GM18499 (cell line): ENCODE data around the gene FOXI2.

Experiments
- ATAC-seq: cut with Tn5 transposase; IDR thresholded peaks from one replicate; pipeline ENCODE4 v1.9.1; 2021; ENCODE audit warnings: moderate number of reproducible peaks; ENCODE audit not compliant: insufficient read depth, unreplicated experiment

The FOXI2 gene

GRCh38 chr10:127736915-127737562 is at the start of gene FOXI2:
TSS of gene FOXI2 (plus strand) at chr10:127737185. CDS start at chr10:127737274, 89 bp downstream.
- ATAC-seq: no peak

GRCh38 chr10:127687548-127687947 is 49.4 kb upstream of the FOXI2 start:
- no peak for ATAC-seq

GRCh38 chr10:127690176-127690835 is 46.7 kb upstream of the FOXI2 start:
- ATAC-seq: no peak

GRCh38 chr10:127694580-127695193 is 42.3 kb upstream of the FOXI2 start:
- no peak for ATAC-seq

- ATAC-seq: no peak
Measured at GRCh38 chr10:127695431-127695830, 41.6 kb upstream of the FOXI2 start.

GRCh38 chr10:127698886-127699285 is 38.1 kb upstream of the FOXI2 start:
- ATAC-seq: no peak

- no peak for ATAC-seq
Measured at GRCh38 chr10:127699311-127699710, 37.7 kb upstream of the FOXI2 start.

GRCh38 chr10:127702271-127702670 is 34.7 kb upstream of the FOXI2 start:
- ATAC-seq: no peak

- ATAC-seq: no peak
Measured at GRCh38 chr10:127715249-127715648, 21.7 kb upstream of the FOXI2 start.

- no peak for ATAC-seq
Measured at GRCh38 chr10:127715782-127716378, 21.1 kb upstream of the FOXI2 start.

GRCh38 chr10:127720142-127720541 is 16.8 kb upstream of the FOXI2 start:
- ATAC-seq: no peak

- no peak for ATAC-seq
Measured at GRCh38 chr10:127720903-127721302, 16.1 kb upstream of the FOXI2 start.

- ATAC-seq: no peak
Measured at GRCh38 chr10:127734753-127735152, 2.2 kb upstream of the FOXI2 start.

- no peak for ATAC-seq
Measured at GRCh38 chr10:127735156-127735555, 1.8 kb upstream of the FOXI2 start.

GRCh38 chr10:127735723-127736221 is 1.2 kb upstream of the FOXI2 start:
- no peak for ATAC-seq

- ATAC-seq: no peak
Measured at GRCh38 chr10:127736222-127736914, 617 bp upstream of the FOXI2 start.

- ATAC-seq: no peak
Measured at GRCh38 chr10:127737563-127738511, 852 bp downstream of the FOXI2 start.

- no peak for ATAC-seq
Measured at GRCh38 chr10:127738512-127739424, 1.8 kb downstream of the FOXI2 start.
